HG02884 (cell line): Measurements from ENCODE around the gene IL25.
"Not testable (repeated sequence)": the region's sequence is repeated elsewhere in the genome, so short reads cannot be mapped to it uniquely, and the experiment has no call there.

ENCODE experiments used
- ATAC-seq: cut with Tn5 transposase; IDR thresholded peaks from one replicate; pipeline ENCODE4 v1.9.1; 2021; ENCODE audit warnings: mild to moderate bottlenecking, moderate library complexity; ENCODE audit not compliant: unreplicated experiment

IL25 gene

GRCh38 chr14:23387916-23388882 lies 15.6 kb downstream of the IL25 start:
- no peak for ATAC-seq

GRCh38 chr14:23388996-23389395 lies 16.4 kb downstream of the IL25 start:
- no peak for ATAC-seq

DNA sequence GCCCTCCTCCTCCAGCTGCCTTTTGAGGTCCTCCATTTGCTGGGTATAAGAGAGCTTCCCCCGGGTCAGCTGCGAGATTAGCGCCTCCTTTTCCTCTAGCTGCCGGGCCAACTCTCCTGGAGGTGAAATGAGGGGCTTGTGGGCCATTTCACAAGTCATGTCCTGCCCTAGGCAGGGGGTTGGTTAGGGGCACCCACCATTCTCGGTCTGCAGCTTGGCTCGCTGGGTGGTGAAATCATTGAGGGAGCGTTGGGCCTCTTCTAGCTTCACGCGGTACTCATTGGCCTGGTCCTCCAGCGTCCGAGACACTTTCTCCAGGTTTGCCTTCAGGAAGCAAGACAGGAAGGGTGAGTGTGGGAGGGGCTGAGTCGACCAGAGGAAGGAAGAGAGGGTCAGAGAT lies 16.8 kb downstream of the IL25 start:
- ATAC-seq: no peak

DNA sequence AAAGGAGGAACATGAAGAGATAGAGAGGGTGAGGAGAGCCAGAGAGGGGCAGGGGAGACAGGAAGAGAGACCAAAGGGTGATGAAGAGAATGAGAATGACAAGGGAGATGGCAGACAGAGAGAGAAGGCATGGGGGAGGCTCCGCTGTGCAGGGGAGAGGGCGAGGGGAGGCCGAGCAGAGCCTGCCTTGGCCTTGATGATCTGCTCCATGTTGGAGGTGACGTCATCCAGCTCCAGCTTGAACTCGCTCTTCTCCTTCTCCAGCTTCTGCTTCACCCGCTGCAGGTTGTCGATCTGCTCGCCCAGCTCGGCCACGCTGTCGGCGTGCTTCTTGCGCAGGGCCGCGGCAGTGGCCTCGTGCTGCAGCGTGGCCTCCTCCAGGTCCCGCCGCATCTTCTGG lies 17.3 kb downstream of the IL25 start:
- ATAC-seq: not testable (repeated sequence)

DNA sequence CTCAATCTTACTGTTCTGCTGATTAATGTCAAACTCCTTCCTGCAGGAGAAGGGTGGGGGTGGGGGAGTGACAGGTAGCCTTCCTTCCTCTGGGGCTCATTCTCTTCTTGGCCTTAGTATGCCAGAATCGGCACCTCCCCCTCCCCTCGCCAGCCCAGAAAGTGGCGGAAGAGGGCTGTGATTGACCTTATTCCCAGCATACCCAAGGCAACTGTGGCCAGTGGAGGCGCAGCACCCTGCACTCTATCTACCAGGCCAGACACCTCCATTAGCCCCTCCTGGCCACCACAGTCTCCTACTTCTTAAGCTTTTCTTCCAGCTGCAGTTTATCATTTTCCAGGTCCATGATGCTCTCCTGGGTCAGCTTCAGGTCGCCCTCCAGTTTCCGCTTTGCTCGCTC lies 20.0 kb downstream of the IL25 start:
- no peak for ATAC-seq

GRCh38 chr14:23396126-23396525 lies 23.5 kb downstream of the IL25 start:
- no peak for ATAC-seq

- no peak for ATAC-seq
Observed at GRCh38 chr14:23396781-23397407, 24.3 kb downstream of the IL25 start.

DNA sequence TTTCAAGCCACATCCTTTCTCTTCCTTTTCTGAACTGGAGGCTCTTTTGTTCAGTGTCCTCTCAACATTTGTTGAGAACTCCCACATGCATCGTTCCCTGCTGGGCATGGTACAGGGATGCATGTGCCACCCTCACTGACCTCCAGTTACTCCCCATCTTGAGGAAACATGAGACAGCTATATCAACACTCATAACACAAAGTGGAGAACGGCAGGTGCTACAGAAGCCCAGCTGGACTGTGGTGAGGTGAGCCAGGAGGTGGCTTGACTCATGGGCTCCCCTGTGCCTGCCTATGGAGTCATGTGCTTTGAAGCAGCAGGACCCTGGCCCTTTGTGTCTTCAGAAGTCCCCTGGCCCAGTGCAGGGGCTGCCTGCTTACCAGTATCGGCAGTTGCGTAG lies 25.7 kb downstream of the IL25 start:
- no peak for ATAC-seq

- no peak for ATAC-seq
Observed at GRCh38 chr14:23399136-23399535, 26.5 kb downstream of the IL25 start.

GRCh38 chr14:23399591-23399990 lies 27.0 kb downstream of the IL25 start:
- no peak for ATAC-seq

GRCh38 chr14:23400496-23401149 lies 28.0 kb downstream of the IL25 start:
- ATAC-seq: not testable (repeated sequence)

- no peak for ATAC-seq
Observed at GRCh38 chr14:23401291-23401690, 28.7 kb downstream of the IL25 start.

- no peak for ATAC-seq
Observed at GRCh38 chr14:23402296-23403138, 29.9 kb downstream of the IL25 start.

- ATAC-seq: no peak
Observed at GRCh38 chr14:23403139-23403438, 30.5 kb downstream of the IL25 start.

DNA sequence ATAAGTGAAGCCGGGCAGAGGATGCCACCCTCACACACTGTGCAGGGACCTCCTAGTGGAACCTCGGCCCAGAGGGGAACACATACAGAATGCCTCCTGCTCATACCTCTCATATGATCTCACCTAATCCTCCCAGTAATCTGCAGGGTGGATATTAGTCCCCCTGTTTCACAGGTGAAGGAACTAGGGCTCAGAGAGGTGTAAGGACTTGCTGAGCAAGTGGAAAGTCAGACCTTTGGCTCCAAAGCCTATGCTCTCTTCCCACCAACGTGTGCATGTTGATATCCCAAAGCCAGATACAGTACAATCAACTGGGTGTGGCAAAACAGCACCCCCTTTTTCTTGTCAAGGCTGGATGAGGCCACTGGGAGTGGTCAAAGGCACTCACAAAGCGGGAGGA lies 31.3 kb downstream of the IL25 start:
- no peak for ATAC-seq

- no peak for ATAC-seq
Observed at GRCh38 chr14:23404331-23404900, 31.8 kb downstream of the IL25 start.

DNA sequence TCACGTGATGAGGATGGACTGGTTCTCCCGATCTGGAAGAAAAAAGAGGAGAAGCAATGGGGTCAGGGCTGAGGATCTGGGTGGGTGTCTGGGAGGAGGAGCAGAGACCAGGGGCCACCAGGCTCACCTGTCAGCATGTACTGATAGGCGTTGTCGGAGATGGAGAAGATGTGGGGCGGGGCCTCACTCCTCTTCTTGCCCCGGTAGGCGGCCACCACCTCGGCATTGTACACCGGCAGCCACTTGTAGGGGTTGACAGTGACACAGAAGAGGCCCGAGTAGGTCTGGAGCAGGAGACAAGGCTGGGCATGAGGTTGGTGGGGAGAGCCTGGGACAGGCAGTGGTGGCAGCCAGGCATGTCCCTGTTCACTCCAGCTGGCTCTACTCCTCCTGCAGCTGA lies 32.5 kb downstream of the IL25 start:
- ATAC-seq: no peak

GRCh38 chr14:23405516-23406025 lies 33.0 kb downstream of the IL25 start:
- no peak for ATAC-seq

GRCh38 chr14:23406244-23406643 lies 33.6 kb downstream of the IL25 start:
- no peak for ATAC-seq

DNA sequence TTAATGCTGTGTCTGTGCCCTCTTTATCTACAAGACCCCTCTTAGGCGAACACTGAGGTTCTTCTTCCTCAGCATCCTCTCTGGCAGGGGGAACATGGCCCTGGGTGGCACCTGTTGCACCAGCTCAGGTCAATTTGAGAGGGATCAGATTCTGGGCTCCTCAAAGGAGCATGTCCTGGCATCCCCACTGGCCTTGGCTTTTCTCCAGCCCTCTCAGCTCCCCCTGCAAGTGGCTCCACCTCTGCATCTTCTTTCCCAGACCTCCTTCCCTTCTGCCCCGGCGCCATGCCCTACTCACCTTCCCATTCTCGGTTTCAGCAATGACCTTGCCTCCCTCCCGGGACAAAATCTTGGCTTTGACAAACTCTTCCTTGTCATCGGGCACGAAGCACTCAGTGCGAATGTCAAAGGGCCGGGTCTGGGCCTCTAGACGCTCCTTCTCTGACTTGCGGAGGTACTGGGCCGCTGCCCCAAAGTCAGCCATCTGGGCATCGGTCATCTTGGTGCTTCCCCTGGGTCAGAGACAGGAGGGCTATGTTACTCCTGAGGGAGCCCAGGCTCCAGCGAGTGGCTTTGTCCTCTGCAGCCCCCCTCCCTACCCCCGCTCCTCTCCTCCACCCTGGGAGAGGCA lies 34.2 kb downstream of the IL25 start:
- no peak for ATAC-seq
